Transverse colon (tissue), 4 donors: ENCODE measurements around the gene ALG8.

Experiments used
- POLR2AphosphoS5 ChIP-seq, 3 donors: sonication (generic); formaldehyde crosslinking; IDR thresholded peaks; one replicate each; pipeline ENCODE4 v1.6.1; 2016; ENCODE audit warnings: antibody characterized with exemption in 3 of 3
- TF ChIP-seq, protein P1 (sequence below), 5 experiments: fragments of 200-600 bp in 3 of 5; fragments of 450-650 bp in 2 of 5; sonication (generic) in 3 of 5; IDR thresholded peaks; 1 replicate in 2 of 5; 2 replicates in 3 of 5; pipeline ENCODE4 v1.5.1; 2016 to 2017; ENCODE audit warnings: antibody characterized with exemption in 5 of 5, inconsistent platforms in 3 of 5, mild to moderate bottlenecking in 2 of 5, moderate library complexity in 1 of 5

DNA sequence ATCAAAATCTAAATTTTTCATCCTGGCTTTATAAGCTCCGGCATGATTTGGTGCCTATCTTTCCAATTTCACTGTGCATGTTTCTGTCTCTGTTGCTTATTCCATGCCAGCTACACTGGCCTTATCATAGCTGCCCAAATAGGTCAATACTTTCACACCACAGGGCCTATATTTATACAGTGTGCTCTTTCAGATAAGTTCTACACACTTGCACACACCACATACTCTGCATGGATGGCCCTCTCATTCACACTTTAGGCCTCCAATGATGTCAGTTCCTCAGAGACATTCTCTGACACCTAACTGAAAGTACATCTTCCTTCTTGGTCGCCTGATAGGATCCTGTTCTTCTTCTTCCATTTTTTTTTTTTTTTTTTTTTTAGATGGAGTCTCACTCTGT, 7.0 kb downstream of the ALG8 start:
- no peak for TF ChIP-seq POLR2AphosphoS5 (IDR thresholded peaks at IDR 0.05)
- TF ChIP-seq, protein P1, sequence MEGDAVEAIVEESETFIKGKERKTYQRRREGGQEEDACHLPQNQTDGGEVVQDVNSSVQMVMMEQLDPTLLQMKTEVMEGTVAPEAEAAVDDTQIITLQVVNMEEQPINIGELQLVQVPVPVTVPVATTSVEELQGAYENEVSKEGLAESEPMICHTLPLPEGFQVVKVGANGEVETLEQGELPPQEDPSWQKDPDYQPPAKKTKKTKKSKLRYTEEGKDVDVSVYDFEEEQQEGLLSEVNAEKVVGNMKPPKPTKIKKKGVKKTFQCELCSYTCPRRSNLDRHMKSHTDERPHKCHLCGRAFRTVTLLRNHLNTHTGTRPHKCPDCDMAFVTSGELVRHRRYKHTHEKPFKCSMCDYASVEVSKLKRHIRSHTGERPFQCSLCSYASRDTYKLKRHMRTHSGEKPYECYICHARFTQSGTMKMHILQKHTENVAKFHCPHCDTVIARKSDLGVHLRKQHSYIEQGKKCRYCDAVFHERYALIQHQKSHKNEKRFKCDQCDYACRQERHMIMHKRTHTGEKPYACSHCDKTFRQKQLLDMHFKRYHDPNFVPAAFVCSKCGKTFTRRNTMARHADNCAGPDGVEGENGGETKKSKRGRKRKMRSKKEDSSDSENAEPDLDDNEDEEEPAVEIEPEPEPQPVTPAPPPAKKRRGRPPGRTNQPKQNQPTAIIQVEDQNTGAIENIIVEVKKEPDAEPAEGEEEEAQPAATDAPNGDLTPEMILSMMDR (IDR thresholded peaks at IDR 0.05) = no peak
